ENCODE data around the gene ZSCAN2.

GRCh38 chr15:84608707-84609284 is 8.0 kb downstream of the ZSCAN2 start:
- TF ChIP-seq, protein P1, sequence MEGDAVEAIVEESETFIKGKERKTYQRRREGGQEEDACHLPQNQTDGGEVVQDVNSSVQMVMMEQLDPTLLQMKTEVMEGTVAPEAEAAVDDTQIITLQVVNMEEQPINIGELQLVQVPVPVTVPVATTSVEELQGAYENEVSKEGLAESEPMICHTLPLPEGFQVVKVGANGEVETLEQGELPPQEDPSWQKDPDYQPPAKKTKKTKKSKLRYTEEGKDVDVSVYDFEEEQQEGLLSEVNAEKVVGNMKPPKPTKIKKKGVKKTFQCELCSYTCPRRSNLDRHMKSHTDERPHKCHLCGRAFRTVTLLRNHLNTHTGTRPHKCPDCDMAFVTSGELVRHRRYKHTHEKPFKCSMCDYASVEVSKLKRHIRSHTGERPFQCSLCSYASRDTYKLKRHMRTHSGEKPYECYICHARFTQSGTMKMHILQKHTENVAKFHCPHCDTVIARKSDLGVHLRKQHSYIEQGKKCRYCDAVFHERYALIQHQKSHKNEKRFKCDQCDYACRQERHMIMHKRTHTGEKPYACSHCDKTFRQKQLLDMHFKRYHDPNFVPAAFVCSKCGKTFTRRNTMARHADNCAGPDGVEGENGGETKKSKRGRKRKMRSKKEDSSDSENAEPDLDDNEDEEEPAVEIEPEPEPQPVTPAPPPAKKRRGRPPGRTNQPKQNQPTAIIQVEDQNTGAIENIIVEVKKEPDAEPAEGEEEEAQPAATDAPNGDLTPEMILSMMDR (IDR thresholded peaks at IDR 0.05): no peak
- no peak for TF ChIP-seq POLR2AphosphoS5 (IDR thresholded peaks at IDR 0.05)

All from prostate gland (tissue), 2 donors.